ENCODE data around the gene CSTF1.
A peak's percentile ranks its signal among the peaks of the same experiment; 100 is the strongest.
"Not testable (repeated sequence)": the region's sequence is repeated elsewhere in the genome, so short reads cannot be mapped to it uniquely, and the experiment has no call there.

Gene CSTF1

DNA sequence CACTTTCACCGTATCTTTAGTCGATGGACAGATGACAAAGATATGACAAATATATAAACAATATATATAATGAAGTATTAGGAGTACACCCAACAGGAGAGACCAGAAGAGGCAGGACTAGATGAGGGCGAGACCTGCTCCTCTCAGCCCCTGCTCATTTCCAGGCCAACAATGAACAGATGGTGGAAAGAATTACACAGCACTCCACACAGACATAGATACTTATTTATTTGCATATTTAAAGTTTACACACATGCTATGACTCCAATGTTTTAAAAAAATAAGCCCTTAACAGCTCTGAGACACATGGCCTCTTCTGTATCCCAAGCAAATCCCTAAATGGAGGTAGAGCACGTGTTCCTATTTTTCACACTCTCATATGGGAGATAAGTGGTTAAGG is 23.3 kb upstream of the CSTF1 start:
- DNase-seq (ENCODE audit: low spot score) = no peak

GRCh38 chr20:56371977-56372376 is 20.5 kb upstream of the CSTF1 start:
- DNase-seq (ENCODE audit: low spot score) = no peak

- DNase-seq (ENCODE audit: low spot score) = no peak
These were observed 19.6 kb upstream of the CSTF1 start for GRCh38 chr20:56372850-56373249.

DNA sequence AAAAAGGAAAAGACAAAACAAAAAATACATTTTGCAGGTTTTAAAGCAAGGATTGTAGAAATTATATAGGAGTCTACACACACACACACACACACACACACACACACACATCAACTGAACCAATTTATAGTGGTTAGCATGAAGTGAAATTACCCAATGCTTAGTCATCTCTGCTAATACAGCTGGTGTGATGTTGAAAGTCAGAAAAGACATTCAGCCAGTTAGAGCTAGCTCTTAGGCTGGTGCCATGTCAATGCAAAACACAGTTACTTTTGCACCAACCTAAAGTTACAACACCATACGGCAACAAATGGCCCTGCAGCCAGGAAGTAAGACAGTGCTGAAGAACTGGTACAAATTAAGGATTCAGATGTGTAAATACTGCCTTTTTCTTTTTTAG is 18.5 kb upstream of the CSTF1 start:
- DNase-seq (ENCODE audit: low spot score) = no peak

- DNase-seq (ENCODE audit: low spot score) = no peak
These were observed 16.1 kb upstream of the CSTF1 start for GRCh38 chr20:56376331-56376730.

GRCh38 chr20:56378386-56378785 is 14.1 kb upstream of the CSTF1 start:
- DNase-seq (ENCODE audit: low spot score) = no peak

DNA sequence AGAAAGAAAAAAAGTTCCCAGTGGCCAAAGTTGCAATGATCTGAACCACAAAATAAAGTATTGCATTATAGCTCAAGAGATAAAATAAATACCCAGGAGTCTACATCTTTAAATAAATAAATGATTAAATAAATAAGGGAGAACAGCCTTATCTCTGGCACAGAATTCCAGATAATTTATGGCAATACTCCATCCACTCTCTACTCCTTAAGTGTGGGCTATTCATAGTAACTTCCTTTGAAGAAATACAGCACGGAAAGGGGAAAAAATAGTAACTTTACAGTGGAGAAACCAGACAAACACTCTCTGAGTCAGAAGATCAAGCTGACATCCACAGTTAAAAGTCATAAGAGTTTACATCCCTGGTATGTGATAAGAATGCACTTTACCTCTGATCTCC is 12.1 kb upstream of the CSTF1 start:
- DNase-seq (ENCODE audit: low spot score) = no peak

DNA sequence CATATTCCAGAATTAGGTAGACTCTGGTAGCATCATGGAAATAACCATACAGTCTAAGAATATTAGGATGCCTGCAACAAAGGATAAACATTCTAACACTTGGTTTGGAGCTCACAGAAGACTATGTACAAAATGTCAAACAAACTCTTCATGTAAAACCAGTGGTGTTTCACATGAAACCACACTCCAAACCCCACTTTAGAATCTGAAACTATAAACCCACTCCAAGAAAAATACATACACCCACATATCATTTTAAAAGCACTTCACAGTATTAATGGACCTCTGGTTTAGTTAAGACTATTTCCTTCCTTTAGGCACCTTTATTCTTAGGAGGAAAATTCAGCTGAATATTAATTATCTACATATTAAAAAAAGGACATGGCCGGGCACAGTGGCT is 10.9 kb upstream of the CSTF1 start:
- DNase-seq (ENCODE audit: low spot score) = no peak

DNA sequence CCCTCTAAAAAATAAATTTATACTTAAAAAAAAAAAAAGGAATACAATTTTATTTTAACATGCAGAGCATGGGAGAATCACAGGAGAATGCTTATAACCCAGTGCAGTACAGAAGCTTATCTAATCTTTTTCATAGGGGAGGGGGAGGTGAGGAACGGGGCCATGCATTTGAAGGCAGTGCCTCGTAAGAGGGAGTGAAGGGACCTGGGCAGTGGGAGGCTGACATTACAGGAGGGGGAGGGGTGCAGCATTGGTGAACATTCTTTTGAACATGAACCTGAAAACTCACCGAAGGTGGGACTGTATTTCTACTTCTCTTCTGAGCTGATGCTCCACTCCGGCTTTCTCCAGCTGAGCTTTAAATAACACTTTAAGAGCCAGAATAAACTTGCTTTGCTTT is 9.7 kb upstream of the CSTF1 start:
- DNase-seq (ENCODE audit: low spot score) = no peak

GRCh38 chr20:56383334-56383733 is 9.1 kb upstream of the CSTF1 start:
- no peak for DNase-seq (ENCODE audit: low spot score)

DNA sequence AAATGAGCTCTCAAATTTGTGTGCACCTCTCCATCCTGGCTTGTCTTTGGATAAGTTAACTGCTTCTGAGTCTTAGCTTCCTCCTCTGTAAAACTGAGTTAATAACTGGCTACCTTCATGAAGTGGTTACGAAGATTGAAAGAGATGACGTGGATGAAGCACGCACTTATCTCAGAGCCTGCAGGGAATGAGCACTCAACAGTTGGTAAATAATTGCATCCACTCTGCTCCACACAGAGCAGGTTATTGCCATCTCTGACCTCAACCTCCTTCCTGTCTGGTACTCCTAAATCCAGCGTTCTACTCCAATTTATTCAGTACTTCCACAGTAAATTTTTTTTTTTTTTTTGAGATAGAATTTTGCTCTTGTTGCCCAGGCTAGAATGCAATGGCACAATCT is 7.3 kb upstream of the CSTF1 start:
- DNase-seq (ENCODE audit: low spot score) = no peak

GRCh38 chr20:56386219-56386618 is 6.2 kb upstream of the CSTF1 start:
- DNase-seq (ENCODE audit: low spot score) = no peak

DNA sequence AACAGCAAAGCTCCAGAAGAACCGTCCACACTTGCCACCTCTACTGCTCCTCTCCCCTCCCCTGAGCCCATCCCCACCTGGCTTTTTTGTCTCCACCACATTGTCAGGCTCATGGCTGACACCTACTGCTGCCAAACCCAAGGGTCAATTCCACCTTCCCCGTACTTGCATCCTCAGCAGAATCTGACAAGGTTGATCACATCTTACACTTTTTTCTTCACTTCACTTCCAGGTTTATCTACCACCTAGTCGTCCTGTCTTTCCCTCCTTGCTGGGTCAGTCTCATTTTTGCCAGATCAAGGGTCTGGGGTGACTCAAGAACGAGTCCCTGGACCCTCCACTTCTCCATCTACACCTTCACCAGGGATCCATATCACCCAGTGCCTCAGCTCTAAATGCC is 3.6 kb upstream of the CSTF1 start:
- no peak for DNase-seq (ENCODE audit: low spot score)

DNA sequence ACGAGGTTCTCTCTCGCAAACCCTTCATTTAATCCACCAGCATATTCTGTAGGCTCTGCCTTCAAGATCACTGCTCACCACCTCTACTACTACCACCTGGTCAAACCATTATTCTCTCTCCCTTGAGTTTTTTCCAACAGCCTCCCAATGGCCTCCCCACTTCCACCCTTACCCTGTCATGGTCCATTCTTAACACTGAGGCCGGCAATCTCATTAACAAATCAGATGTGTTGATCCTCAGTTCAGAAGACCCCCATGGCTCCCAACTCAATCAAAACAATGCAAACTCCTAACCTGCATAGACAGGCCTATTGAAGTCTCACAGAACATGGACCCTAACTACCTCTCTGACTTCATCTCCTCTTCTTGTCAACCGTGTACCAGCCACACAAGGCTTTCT is 2.6 kb upstream of the CSTF1 start:
- DNase-seq (ENCODE audit: low spot score) = no peak

DNA sequence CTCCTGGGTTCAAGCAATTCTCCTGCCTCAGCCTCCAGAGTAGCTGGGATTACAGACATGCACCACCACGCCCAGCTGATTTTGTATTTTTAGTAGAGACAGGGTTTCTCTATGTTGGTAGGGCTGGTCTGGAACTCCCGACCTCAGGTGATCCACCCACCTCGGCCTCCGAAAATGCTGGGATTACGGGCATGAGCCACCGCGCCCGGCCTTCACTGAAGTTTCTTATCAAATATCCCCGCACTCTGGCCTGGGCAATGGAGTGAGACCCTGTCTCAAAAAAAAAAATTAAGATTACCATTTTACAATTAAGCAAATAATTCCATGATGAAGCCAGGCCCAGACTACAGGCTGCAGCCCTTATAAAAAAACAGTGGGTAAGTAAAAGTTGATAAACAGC is 2.0 kb upstream of the CSTF1 start:
- DNase-seq (ENCODE audit: low spot score) = not testable (repeated sequence)

- no peak for DNase-seq (ENCODE audit: low spot score)
These were observed 1.4 kb upstream of the CSTF1 start for GRCh38 chr20:56391037-56391436.

GRCh38 chr20:56391596-56392131 is 781 bp upstream of the CSTF1 start:
- DNase-seq (ENCODE audit: low spot score) = no peak

- no peak for DNase-seq (ENCODE audit: low spot score)
These were observed 537 bp downstream of the CSTF1 start for GRCh38 chr20:56392881-56393482.

GRCh38 chr20:56393653-56394052 is 1.2 kb downstream of the CSTF1 start:
- DNase-seq (ENCODE audit: low spot score) = no peak

DNA sequence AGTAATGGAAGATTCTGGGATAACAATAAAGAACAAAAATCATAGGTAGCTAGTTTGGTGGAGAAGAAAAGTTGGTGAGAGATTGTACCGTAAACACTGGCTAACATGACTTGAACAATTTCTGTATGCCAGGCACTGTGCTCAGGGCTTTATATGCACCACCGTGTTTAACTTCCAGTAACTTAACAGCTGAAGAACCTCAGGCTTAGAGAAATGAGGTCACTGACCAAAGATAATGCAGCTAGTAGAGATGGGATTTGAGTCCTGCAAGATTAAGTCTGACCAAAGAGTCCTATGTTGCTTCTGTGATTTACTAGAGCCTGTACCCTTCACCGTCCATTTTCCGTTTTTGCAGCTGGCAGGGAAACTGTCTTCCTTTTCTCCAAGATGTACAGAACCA is 2.7 kb downstream of the CSTF1 start:
- DNase-seq (ENCODE audit: low spot score) = no peak

DNA sequence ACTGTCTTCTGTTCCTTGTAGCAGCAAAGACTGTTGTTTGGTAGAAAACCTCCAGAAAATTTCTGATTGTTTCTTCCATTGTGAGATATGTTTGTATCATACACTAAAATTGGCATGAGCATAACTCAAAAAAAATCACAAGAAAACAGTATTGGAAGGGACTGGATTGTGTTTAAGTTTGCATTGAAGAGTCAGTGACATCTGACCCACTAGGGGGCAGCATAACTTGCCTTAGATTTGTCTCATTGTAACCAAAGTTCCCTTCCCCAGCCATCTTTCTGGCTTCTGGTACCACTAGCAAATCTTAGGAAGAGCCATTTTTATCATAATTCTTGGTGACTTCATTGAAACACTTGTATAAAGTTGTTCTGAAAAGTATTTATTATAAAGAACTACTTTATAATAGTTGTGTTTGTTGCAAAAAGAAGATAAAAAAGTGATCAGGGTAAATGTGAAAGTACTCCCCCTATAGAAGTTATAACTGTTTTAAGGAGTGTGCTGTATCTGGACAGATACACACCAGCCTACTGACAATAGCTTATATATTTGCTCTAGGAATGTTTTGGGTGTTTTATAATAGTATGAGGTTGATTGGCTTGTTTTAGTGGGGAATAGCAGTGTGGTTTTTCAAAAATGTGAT is 7.7 kb downstream of the CSTF1 start:
- peak; percentile 65 for DNase-seq (ENCODE audit: low spot score)

DNA sequence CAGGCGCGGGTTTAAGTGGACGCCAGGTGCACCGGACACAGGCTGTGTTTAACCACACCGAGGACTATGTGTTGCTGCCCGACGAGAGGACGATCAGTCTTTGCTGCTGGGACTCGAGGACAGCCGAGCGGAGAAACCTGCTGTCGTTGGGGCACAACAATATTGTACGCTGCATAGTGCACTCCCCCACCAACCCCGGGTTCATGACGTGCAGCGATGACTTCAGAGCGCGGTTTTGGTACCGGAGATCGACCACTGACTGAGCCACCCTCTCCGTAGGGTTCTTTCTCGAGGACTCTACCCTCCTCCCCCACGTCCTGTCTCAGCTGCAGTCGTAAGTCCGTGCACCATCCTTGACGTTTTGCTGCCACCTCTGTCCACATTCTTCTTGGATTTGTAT is 11.0 kb downstream of the CSTF1 start:
- no peak for DNase-seq (ENCODE audit: low spot score)

GRCh38 chr20:56405356-56405755 is 12.9 kb downstream of the CSTF1 start:
- not testable (repeated sequence) for DNase-seq (ENCODE audit: low spot score)

DNA sequence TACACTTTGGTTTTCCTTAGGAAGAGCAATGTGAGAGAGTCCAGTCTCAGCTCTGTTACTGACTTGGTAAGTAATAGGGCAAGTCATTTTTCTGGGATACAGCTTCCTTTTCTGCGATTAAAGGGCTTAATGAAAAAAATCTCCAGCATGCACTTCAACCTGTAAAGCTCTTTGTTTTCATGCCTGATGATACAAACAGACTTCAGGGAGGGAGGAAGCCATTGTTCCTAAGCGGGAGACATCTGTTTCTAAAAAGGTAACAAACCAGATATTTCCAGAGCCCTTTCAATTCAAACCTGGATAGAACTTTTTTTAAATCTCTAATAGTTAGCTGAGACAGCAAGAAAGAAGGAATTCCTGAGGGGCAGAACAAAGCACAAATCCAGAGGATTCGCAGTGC is 14.5 kb downstream of the CSTF1 start:
- DNase-seq (ENCODE audit: low spot score) = no peak

Measured in globus pallidus (tissue), 1 donor.